ES-I3 (cell line): ENCODE measurements around the gene STAC2.

Experiments
- H3K36me3 ChIP-seq: 2 replicates; pipeline ENCODE4 v1.6.1; 2013; ENCODE audit warnings: mild to moderate bottlenecking, low read length, control low read depth, moderate library complexity; ENCODE audit not compliant: insufficient read depth
- H3K4me1 ChIP-seq: 2 replicates; pipeline ENCODE4 v1.6.1; 2013; ENCODE audit warnings: mild to moderate bottlenecking, control low read depth, low read length; ENCODE audit not compliant: insufficient read depth
- H3K9ac ChIP-seq: 2 replicates; pipeline ENCODE4 v1.6.1; 2013; ENCODE audit warnings: low read depth, mild to moderate bottlenecking, low read length, moderate library complexity
- H3K9me3 ChIP-seq: 2 replicates; pipeline ENCODE4 v1.6.1; 2013; ENCODE audit warnings: mild to moderate bottlenecking, low read length, moderate library complexity; ENCODE audit not compliant: control insufficient read depth, insufficient read depth

Gene STAC2

DNA sequence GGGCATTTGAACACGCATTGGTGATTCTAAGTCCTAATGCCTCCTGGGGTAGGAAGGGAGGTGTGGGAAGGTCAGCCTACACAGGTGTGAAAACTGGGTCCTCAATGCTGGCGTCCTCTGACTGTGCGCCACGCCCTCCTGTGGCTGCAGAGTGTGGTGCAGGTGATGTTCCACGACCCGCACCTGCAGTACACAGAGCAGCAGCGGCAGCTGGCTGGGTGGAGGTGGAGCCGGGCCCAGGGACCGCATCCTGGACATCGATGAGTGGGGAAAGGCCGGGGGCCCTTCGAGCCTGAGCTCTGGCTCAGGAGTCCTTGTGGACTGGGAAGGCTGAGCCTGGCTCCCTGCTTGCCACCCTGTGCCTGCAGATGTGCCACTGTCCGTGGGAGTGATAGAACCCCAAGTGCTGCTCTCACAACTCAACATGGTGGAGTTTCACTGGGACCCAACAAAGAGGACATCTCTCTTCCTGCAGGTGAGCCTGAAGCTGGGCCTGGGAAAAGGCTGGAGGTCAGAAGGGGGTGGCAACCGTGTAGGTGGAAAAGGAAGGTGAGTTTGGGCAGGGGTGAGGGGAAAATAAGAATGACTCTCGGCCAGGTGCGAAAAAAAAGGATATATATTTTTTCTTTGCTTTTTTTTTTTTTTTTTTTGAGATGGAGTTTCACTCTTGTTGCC is 14.0 kb upstream of the STAC2 start:
- Histone ChIP-seq H3K36me3 (no peaks in the 10 kb centered on the region), H3K9me3 (no peaks in the 10 kb centered on the region), H3K9ac (no peak overlapping the region), H3K4me1 (no peaks in the 10 kb centered on the region; the same call in 1 of the 2 replicates)

DNA sequence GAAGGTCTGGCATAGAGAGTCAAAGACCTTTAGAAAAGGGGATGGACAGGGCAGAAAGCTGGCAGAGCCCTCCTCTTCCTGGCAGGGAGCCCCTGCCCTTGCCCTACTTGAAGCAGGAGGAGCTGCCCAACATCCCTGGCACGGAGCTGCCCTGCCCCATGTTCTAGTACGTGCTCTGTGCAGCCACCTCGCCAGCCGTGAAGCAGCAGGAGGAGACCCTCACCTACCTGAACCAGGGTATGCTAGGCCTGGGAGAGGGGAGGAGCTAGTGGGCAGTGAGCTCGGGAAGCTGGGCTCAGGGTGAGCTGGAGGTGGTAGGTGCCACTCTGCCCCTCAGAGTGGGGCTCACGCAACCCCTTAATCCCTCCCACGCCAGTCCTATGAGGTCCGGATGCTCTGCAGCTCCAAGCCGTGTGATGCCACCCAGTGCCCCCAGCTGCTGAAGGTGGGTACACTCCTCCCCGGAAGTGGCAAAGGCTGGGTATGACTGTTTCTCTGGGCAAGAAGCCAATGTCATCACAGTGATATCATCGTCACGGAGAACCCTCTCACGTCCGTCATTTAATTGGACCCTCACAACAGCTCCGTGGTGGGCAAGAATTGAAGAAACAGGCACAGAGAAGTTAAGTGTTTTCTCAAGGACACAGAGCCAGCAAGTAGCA is 12.7 kb upstream of the STAC2 start:
- no peak overlapping the region for H3K9ac ChIP-seq
- H3K9me3 ChIP-seq = no peaks in the 10 kb centered on the region
- no peaks in the 10 kb centered on the region for H3K36me3 ChIP-seq
- no peaks in the 10 kb centered on the region for H3K4me1 ChIP-seq

DNA sequence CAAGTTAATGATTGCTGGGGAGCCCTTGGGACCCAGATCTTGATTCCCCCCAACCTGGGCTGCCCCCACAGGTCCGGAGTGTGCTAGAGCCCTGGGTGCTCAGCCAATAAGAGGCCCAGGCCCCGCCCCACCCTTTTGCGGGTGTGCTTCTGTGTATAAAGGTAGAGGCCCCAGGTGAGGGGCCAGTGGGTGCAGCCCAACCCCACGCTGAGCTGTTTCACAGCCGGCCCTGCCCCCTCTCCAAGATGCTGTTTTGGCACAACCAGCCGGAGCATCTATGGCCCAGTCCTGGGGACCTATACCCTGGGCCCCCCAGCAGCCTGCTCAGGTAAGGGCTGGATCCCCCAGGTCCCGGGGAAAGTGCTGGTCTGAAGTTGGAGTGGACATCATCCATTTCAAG is 11.8 kb upstream of the STAC2 start:
- H3K9ac ChIP-seq = no peak overlapping the region
- H3K9me3 ChIP-seq = no peaks in the 10 kb centered on the region
- H3K36me3 ChIP-seq = no peaks in the 10 kb centered on the region
- no peaks in the 10 kb centered on the region for H3K4me1 ChIP-seq

DNA sequence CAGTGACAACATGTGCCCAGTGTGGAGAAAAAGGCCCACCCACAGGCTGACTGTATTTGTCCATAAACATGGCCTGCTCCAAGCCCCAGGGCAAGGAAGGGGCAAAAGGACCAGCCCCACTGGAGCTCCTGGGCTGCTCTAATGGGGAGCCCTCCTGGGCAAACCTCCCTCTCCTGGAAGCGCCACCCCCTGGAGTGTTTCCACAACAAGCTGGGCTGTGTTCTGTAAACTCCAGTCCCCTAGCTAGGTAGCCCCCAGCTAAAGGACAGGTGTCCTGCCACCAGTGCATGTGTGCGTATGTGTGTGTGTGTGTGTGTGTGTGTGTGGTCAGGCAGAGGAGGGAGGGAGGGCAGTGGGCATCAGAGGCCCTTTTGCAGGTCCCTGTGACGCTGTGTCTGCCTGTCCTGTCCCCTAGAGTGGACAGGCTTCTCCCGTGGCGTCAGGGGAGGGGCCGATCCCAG is 11.3 kb upstream of the STAC2 start:
- Histone ChIP-seq H3K36me3 (no peaks in the 10 kb centered on the region), H3K9me3 (no peaks in the 10 kb centered on the region), H3K9ac (no peak overlapping the region), H3K4me1 (peaks cover 4% of the 10 kb centered on the region; the same call in 1 of the 2 replicates)

DNA sequence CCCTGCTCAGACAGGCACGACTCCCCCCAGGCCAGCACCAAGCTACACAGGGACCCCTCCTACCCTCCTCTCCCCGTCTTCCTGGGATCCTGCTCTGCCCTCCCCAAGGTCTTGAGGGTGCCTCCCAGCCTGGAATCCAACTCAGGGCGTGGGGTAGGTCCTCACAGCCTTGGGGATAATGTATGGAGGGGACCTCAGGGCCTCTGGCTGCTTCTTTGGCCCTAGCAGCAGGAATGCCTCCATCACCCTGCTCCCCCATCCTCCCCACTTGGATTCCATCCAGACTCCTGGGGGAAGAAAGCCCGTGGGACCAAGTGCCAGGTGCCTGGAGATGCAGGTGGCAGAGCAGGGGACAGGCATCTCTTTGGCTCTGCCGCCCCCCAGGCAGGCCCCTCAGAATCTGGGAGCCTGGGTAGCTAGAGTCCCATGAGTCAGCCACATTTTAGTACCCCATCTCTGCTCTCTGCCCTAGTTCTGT is 10.7 kb upstream of the STAC2 start:
- Histone ChIP-seq H3K4me1 (peaks cover 9% of the 10 kb centered on the region; the same call in 1 of the 2 replicates), H3K36me3 (no peaks in the 10 kb centered on the region), H3K9me3 (no peaks in the 10 kb centered on the region), H3K9ac (no peak overlapping the region)

DNA sequence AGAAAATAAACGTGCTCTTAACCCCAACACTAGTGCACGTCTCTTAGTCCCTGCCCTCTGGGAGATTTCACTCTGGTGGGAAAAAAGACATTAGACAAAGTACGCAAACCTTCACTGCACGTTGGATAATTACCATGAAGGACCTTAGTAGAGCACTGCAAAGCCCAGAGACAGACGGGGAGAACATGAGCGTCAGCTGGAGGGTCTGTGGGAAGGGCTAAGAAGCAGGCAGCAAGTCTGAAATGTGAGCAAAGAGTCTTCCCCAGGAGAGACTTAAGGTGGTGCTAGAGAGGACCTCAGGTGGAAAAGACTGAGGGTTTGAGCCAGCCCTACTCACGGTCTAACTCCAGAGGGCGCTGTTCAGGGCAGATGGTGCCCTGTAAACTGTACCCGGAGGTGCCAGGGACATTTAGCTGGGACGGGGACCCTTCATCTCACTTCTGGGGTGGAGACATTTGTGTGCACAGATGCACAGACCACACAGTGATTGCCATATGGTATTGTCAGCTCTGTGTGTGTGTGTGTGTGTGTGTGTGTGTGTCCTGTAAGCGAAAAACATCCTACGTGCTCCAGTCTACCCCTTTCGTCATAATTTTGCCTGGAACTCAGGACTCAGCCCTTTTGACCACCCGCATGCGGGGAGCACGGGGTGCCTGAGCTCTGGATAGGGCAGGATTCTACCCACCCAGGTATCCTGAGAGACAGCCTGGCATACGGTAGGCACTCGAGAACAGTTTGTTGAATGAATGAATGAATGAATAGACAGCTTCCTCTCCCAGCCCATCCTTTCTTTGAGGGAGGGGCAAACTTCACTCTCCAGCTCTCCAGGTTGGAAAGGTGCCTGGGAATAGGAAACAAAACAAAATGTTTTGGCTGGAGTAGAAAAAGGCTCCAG is 10.1 kb upstream of the STAC2 start:
- Histone ChIP-seq H3K4me1 (peaks cover 12% of the 10 kb centered on the region; the same call in 1 of the 2 replicates), H3K36me3 (no peaks in the 10 kb centered on the region)

DNA sequence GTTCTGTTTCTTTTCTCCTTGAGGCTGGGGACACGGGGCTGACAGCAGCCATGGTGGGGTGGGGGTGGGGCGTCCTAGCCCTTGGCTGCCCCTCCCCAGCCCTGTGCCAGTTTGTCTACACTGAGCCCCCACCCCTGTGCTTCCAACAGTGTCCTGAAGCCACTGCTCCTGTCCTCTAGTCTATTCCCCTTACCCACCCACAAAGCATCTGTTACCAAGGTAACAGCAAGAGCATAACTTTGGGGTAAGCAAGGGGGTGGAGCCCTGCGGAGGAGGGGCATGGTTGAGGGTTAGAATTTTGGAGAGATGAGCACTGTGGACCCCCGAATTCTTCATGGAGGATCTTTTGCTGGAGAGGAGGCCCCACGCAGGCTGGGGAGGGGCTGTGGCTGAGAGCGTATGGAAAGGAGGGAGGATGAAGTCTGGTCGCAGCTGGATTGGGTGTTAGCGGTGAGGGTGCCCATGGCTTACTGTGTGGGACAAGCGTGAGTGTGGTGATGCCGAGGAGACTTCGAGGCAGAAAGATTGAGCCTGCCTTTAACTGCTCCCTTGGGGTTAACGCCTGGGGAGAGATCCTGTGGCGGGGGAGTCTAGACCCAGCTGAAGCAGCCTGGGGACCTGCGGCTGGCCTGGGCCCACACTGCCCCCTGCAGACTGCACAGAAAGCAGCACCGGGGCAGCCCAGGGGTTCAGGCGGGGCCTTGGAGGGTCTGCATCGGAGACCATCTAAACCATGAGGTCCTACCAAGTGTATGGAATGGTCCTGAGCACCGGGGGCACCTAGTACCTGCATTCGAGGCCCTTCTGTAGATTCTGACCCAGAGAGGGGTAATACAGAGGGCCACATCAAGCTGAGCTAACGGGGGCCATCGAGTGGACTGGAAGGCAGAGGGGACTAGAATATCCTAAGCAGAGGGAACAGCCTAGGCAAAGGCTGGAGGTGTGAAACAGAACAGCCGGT is 6.1 kb upstream of the STAC2 start:
- Histone ChIP-seq H3K4me1 (peaks cover 22% of the 10 kb centered on the region; the same call in 1 of the 2 replicates), H3K9ac (peak overlapping the region; percentile 20; the same call in 1 of the 2 replicates), H3K36me3 (no peaks in the 10 kb centered on the region), H3K9me3 (no peaks in the 10 kb centered on the region)

More for the DNA sequence above, 10.1 kb upstream of the STAC2 start:
- Histone ChIP-seq H3K9me3 (no peaks in the 10 kb centered on the region), H3K9ac (peak overlapping the region; percentile 11; the same call in 1 of the 2 replicates)

DNA sequence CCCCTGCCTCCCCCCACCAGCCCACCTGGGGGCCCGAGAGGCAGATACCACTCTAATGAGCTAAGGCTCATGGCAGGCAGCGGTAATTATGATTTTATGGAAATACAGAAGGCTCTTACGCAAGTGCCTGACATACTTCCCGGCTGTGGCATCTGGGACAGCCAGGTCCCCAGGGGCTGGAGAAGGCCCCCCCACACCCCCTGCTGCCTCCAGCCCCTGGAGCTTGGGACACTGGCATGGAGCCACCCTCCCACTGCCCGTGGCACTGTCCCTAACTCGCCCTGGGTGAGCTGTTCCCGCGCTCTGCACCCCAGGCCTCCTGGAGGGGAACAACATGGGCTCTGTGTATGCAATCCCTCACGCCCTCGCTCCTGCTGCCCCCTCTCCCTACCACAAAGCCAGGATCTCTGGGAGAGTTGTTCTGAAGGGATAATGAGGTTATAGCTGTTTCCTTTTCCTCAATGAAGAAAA is 5.4 kb upstream of the STAC2 start:
- no peaks in the 10 kb centered on the region for H3K9me3 ChIP-seq
- no peak overlapping the region for H3K9ac ChIP-seq
- peaks cover 24% of the 10 kb centered on the region for H3K4me1 ChIP-seq
- no peaks in the 10 kb centered on the region for H3K36me3 ChIP-seq

DNA sequence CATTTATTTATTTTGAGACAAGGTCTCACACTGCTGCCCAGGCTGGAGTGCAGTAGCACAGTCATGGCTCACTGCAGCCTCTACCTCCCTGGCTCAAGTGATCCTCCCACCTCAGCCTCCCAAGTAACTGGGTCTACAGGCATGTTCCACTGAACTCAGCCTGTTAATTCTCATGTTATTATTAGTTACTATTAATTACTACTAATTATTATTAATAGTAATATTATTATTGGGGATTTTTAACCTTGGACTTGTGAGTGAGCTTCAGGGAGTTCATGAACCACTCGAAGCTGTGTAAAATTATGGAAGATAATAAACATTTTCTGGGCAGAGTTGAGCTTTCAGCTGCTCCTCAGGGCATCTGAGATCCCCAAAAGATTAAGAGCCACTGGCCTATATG is 4.6 kb upstream of the STAC2 start:
- H3K36me3 ChIP-seq = no peaks in the 10 kb centered on the region
- H3K4me1 ChIP-seq = peaks cover 24% of the 10 kb centered on the region
- no peaks in the 10 kb centered on the region for H3K9me3 ChIP-seq
- no peak overlapping the region for H3K9ac ChIP-seq

DNA sequence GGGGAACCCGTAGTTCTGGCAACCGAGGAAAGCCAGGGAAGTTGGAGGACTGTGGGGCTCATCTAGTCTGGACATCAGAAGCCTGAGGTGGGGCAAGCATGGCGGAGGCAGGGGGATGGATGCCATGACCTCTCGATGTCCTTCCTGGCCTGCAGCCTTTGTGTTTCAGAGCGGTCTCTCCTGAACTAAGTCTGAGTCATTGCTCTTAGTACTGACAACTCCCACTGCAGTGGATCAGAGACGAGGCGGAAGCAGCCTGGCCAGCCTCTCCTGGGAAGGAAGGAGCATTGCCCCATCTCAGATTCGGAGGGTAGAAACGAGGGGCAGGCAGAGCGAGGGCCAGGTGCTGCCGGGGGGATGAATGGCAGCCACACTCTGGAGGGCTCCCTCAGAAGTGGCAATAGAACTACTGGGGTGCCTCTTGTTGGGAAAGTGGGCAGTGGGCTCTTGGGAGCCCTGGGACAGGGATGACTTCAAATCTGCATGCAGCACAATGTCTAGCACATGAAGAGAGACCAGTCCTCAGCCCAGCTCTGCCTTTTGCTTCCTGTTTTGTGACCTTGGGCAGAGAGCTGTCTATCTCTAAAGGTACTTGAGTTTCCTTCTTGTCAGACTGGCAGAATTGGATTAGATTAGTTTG is 3.6 kb upstream of the STAC2 start:
- H3K36me3 ChIP-seq = no peaks in the 10 kb centered on the region
- H3K9me3 ChIP-seq = no peaks in the 10 kb centered on the region
- no peak overlapping the region for H3K9ac ChIP-seq
- peaks cover 24% of the 10 kb centered on the region for H3K4me1 ChIP-seq

DNA sequence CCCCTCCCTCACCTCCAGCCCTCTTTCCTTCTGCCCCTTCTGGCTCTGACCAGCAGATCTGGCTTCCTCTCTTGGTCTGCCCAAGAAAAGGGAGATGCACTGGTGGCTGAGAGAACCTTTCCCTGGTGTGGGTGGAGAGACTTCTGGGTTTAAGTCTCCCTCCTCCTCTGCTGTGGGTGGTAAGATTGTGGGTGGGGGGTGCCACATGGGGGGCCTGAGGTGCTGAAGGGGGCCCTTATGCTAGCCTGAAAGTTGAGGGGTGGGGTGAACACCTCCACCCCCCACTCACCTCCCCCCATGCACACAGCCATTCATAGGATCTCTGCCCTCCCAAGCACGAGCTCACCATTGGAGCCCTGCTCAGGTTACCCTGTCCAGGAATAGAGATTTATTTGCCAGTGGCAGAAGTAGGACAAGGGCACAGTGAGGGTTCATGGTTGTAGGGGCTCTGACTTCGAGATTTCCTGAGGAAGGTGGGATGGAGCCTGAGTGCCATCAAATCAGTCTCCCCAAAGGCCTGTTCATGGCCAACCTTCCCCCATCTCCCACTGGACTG is 1.7 kb upstream of the STAC2 start:
- H3K4me1 ChIP-seq = peaks cover 33% of the 10 kb centered on the region
- no peak overlapping the region for H3K9ac ChIP-seq
- H3K9me3 ChIP-seq = no peaks in the 10 kb centered on the region
- H3K36me3 ChIP-seq = no peaks in the 10 kb centered on the region

DNA sequence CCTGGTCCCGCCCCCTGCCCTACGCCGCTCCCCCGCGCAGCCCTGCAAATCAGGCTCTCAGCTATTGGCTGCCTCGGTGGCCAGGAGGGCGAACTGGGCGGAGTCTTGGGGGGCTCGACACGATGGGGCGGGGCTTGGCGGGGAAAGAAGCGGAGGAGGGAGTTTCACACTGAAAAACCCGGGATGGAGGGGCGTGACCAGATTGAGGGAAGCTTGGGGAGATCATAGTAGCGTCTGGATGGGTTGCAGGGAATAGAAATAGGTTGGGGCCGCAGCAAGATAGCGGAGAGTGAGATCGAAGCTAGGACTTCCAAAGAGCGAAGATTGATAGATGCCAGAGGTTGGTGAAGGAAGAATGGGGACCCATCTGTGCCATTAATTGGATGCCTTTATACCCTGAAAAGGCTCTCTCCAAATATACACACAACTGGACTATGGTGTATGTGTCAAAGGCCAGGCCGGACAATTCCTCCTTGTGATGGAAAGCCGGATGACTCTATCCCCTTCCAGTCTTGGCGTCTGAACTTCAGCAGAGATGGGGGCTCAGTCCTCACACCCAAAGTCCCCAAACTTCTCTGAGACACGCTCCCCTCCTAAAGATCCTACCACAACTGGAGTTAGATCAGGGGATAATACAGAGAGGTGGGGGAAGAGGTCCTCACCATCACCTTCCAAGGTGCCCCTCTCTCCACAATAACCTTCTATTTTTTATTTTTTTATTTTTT is 376 bp upstream of the STAC2 start:
- Histone ChIP-seq H3K36me3 (no peaks in the 10 kb centered on the region), H3K4me1 (peaks cover 22% of the 10 kb centered on the region), H3K9me3 (no peaks in the 10 kb centered on the region)

More for the DNA sequence above, 376 bp upstream of the STAC2 start:
- peak overlapping the region; percentile 22; the same call in 1 of the 2 replicates for H3K9ac ChIP-seq
